CD8-positive, alpha-beta memory T cell (primary cell): ENCODE measurements around the gene CWC22. TPM values are rescaled to one million over a fixed set of nuclear protein-coding genes. Genes with fewer than 3 reads are reported as not detected.

Experiments
- CTCF ChIA-PET: fragments of 350-600 bp; sonication (Branson Sonifier 250); formaldehyde crosslinking; loops from one replicate; lab custom pipeline; 2021; ENCODE audit warnings: antibody characterized with exemption; lab: Charles Lee
- POLR2A ChIA-PET: fragments of 350-600 bp; sonication (Branson Sonifier 250); formaldehyde crosslinking; loops from one replicate; lab custom pipeline; 2021; ENCODE audit warnings: antibody characterized with exemption; lab: Charles Lee
- DNase-seq, 5 donors: peaks; one replicate each; pipeline versions ENCODE4 v3.0.0 to v3.0.0-alpha.2; 2020 to 2022; ENCODE audit warnings: mixed read lengths in 1 of 5
- H3K27ac ChIP-seq: one replicate; pipeline ENCODE4 v1.7.0; 2013; ENCODE audit warnings: low read depth, mild to moderate bottlenecking, low read length, moderate library complexity
- H3K27me3 ChIP-seq: 2 replicates; pipeline ENCODE4 v1.7.0; 2013; ENCODE audit warnings: low read length, mild to moderate bottlenecking; ENCODE audit not compliant: insufficient read depth, poor library complexity, severe bottlenecking
- H3K36me3 ChIP-seq: 2 replicates; pipeline ENCODE4 v1.7.0; 2013; ENCODE audit warnings: mild to moderate bottlenecking, low read length, moderate library complexity; ENCODE audit not compliant: insufficient read depth
- H3K4me1 ChIP-seq: 2 replicates; pipeline ENCODE4 v1.7.0; 2013; ENCODE audit warnings: mild to moderate bottlenecking, low read length, moderate library complexity; ENCODE audit not compliant: insufficient read depth
- H3K4me3 ChIP-seq: 2 replicates; pipeline ENCODE4 v1.7.0; 2013; ENCODE audit warnings: mild to moderate bottlenecking, low read length
- H3K9me3 ChIP-seq: 2 replicates; pipeline ENCODE4 v1.7.0; 2013; ENCODE audit warnings: mild to moderate bottlenecking, low read length
- H3K27ac Mint-ChIP-seq, 8 donors: one replicate each; pipeline ENCODE4 v1.8.0; 2020 to 2021; ENCODE audit warnings: mixed read lengths in 8 of 8, mild to moderate bottlenecking in 6 of 8, inconsistent platforms in 3 of 8, moderate library complexity in 3 of 8
- H3K27me3 Mint-ChIP-seq, 2 donors: one replicate each; pipeline ENCODE4 v1.8.0; 2020 to 2021; ENCODE audit warnings: mixed read lengths in 2 of 2, mild to moderate bottlenecking in 1 of 2, moderate library complexity in 1 of 2
- H3K36me3 Mint-ChIP-seq, 3 donors: one replicate each; pipeline ENCODE4 v1.8.0; 2020 to 2021; ENCODE audit warnings: mixed read lengths in 3 of 3, inconsistent platforms in 1 of 3, mild to moderate bottlenecking in 1 of 3
- H3K4me1 Mint-ChIP-seq, 3 donors: one replicate each; pipeline ENCODE4 v1.8.0; 2020 to 2021; ENCODE audit warnings: mixed read lengths in 3 of 3, inconsistent platforms in 1 of 3, mild to moderate bottlenecking in 1 of 3
- H3K4me3 Mint-ChIP-seq, 7 donors: one replicate each; pipeline ENCODE4 v1.8.0; 2020 to 2021; ENCODE audit warnings: mixed read lengths in 7 of 7, mild to moderate bottlenecking in 6 of 7, moderate library complexity in 4 of 7, inconsistent platforms in 2 of 7
- H3K9me3 Mint-ChIP-seq, 5 donors: one replicate each; pipeline ENCODE4 v1.8.0; 2020 to 2022; ENCODE audit warnings: mixed read lengths in 5 of 5, mild to moderate bottlenecking in 3 of 5, moderate library complexity in 2 of 5, inconsistent platforms in 1 of 5
- polyA plus RNA-seq: library from polyadenylated mRNA; unstranded; fragments of 300-500 nt; fragmentation: Illumina TruSeq; gene quantifications from one replicate; pipeline ENCODE4 v1.2.3, GENCODE V29; 2021
- total RNA-seq, 2 experiments: library from RNA; stranded (reverse); gene quantifications; one replicate each; pipeline ENCODE4 v1.2.3, GENCODE V29; 2021

The CWC22 gene
- total and polyA plus RNA-seq, 3 experiments from 2014 or later = 30.9 to 32.7 (median 31.0) TPM

DNA sequence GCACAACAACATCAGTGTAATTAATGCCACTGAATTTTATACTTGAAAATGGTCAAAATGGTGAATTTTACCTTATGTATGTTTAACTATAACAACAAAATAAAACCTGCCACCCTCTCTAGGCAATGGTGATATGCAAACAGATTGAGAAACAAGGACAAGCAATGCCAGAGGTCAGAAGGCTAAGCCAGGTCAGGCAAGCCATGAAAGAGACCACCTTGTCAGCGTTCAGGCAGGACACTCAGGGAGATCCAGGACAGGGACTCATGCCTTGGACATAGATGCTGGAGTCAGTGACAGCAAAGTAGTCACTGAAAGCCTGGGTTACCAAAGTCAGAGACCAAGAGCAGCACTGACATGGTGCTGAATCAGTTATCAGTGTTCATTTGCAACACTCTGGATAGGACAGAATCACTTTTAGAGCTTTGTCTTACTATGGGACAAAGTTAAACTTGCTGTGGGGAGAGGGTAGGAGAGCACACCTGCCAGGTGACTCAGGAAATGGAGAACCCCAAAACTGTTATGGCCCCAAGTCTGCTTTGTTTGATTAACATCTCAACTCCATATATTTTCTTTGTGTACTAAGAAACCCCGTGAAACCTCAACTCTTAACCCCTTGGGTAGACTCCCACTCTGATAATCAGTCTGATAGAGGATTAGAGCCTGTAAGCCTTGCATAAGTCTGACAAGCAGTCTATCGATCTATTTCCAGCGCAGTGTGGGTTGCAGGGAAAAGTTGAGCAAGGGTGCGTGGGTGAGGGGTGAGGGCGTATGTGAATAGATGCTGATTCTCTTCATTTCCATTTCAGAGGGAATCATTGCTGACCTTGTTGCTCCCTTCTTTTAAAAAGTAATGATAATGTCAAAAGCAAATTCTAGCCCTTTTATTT lies 97.0 kb downstream of the CWC22 start:
- Histone ChIP-seq H3K27me3 (no peaks in the 10 kb centered on the region), H3K4me1 (no peaks in the 10 kb centered on the region), H3K4me3 (no peak overlapping the region), H3K36me3 (no peaks in the 10 kb centered on the region), H3K27ac (no peak overlapping the region), H3K9me3 (no peaks in the 10 kb centered on the region)
- H3K9me3 Mint-ChIP-seq = no peaks in the 10 kb centered on the region
- peaks cover 3 to 18% of the 10 kb centered on the region in 2 donors for H3K27me3 Mint-ChIP-seq
- no peaks in the 10 kb centered on the region for H3K36me3 Mint-ChIP-seq
- DNase-seq = no peak
- CTCF ChIA-PET = no interaction called here
- POLR2A ChIA-PET = no interaction called here
- no peak overlapping the region for H3K4me3 Mint-ChIP-seq
- no peak overlapping the region for H3K27ac Mint-ChIP-seq
- no peaks in the 10 kb centered on the region for H3K4me1 Mint-ChIP-seq

DNA sequence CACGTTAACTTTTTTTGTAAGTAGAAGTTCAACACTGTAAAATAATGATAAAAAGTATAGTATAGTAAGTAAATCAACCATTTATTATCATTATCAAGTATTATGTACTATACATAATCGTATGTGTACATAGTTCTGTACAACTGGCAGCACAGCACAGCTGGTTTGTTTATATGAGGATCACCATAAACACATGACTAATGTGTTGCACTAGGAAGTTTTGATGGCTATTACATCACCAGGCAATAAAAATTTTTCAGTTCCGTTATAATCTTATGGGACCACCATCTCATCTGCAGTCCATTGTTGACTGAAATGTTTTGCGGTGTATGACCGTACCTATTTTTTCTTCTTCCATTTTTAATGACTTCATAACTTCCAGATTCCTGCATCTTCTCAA lies 106.4 kb downstream of the CWC22 start:
- Histone ChIP-seq H3K27me3 (no peaks in the 10 kb centered on the region), H3K4me3 (no peak overlapping the region), H3K4me1 (no peaks in the 10 kb centered on the region), H3K27ac (no peak overlapping the region), H3K9me3 (no peaks in the 10 kb centered on the region), H3K36me3 (no peaks in the 10 kb centered on the region)
- no peak overlapping the region for H3K27ac Mint-ChIP-seq
- H3K36me3 Mint-ChIP-seq = no peaks in the 10 kb centered on the region
- DNase-seq = no peak
- H3K9me3 Mint-ChIP-seq = peaks cover 0 to 5% (median 2%) of the 10 kb centered on the region in 5 donors
- ChIA-PET CTCF (no interaction called here), POLR2A (no interaction called here)
- H3K27me3 Mint-ChIP-seq = peaks cover 4 to 5% of the 10 kb centered on the region in 2 donors
- H3K4me3 Mint-ChIP-seq = no peak overlapping the region
- H3K4me1 Mint-ChIP-seq = no peaks in the 10 kb centered on the region

DNA sequence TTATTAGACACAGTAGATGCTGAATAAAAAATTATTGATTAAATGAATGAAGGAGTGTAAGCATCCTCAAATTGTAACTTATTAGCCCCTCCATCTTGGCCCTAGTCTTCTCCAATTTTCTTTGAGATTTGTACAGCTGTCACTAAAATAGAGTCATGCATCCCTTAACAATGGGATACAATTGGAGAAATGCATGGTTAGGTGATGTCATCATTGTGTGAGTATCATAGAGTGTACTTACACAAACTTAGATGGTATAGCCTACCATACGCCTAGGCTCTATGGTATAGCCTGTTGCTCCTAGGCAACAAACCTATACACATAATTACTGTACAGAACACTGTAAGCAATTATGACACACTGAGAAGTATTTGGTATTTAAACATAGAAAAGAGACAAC lies 107.4 kb downstream of the CWC22 start:
- Mint-ChIP-seq H3K27me3 (peaks cover 4 to 5% of the 10 kb centered on the region in 2 donors), H3K36me3 (no peaks in the 10 kb centered on the region), H3K27ac (no peak overlapping the region), H3K4me3 (no peak overlapping the region), H3K9me3 (peaks cover 0 to 5% (median 2%) of the 10 kb centered on the region in 5 donors), H3K4me1 (no peaks in the 10 kb centered on the region)
- DNase-seq = no peak
- Histone ChIP-seq H3K27me3 (no peaks in the 10 kb centered on the region), H3K9me3 (no peaks in the 10 kb centered on the region), H3K4me1 (no peaks in the 10 kb centered on the region), H3K4me3 (no peak overlapping the region), H3K36me3 (no peaks in the 10 kb centered on the region), H3K27ac (no peak overlapping the region)
- POLR2A ChIA-PET = no interaction called here
- CTCF ChIA-PET = no interaction called here

DNA sequence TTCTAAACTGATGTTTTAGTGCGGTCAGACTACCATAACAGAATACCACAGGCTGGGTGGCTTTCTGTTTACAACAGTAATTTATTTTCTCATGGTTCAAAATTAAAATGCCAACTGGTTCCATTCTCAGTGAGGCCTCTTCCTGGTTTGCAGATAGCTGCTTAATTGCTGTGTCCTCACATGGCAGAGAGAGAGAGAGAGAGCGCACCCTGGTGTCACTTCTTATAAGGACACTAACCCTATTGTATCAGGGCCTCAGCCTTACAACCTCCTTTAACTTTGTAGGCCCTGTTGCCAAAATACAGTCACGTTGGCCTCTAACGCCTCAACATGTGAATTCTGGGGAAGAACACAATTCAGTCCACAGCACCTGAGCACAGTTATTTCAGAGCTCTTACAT lies 108.2 kb downstream of the CWC22 start:
- ChIA-PET CTCF (no interaction called here), POLR2A (no interaction called here)
- DNase-seq = no peak

More for the DNA sequence above, 108.2 kb downstream of the CWC22 start:
- Histone ChIP-seq H3K4me1 (no peaks in the 10 kb centered on the region), H3K36me3 (no peaks in the 10 kb centered on the region), H3K27me3 (no peaks in the 10 kb centered on the region), H3K27ac (no peak overlapping the region), H3K4me3 (no peak overlapping the region), H3K9me3 (no peaks in the 10 kb centered on the region)
- H3K4me3 Mint-ChIP-seq = no peak overlapping the region
- no peaks in the 10 kb centered on the region for H3K36me3 Mint-ChIP-seq
- H3K27me3 Mint-ChIP-seq = peaks cover 4 to 5% of the 10 kb centered on the region in 2 donors
- H3K9me3 Mint-ChIP-seq = peaks cover 0 to 5% (median 2%) of the 10 kb centered on the region in 5 donors
- no peak overlapping the region for H3K27ac Mint-ChIP-seq
- no peaks in the 10 kb centered on the region for H3K4me1 Mint-ChIP-seq

Other genes with a start within 250 kb of the CWC22 start
- not detected for gene ZNF385B, start 145.7 kb downstream of the CWC22 start, total RNA-seq
- gene ZNF385B, start 145.7 kb downstream of the CWC22 start, polyA plus RNA-seq = not detected